BLaER1 treated with 17β-estradiol and CSF1 and Interleukin-3, amounts not matched to agents 10 nM and 100 nM (cell line): Measurements from ENCODE around the gene PHOSPHO1.

Source experiments
- H3K27ac ChIP-seq, 11 experiments: shearing (Covaris generic); formaldehyde crosslinking; 2 replicates each; pipeline ENCODE4 v1.8.1; 2022
- H3K27me3 ChIP-seq, 11 experiments: shearing (Covaris generic); formaldehyde crosslinking; 2 replicates each; pipeline ENCODE4 v1.8.1; 2022
- H3K36me3 ChIP-seq, 11 experiments: shearing (Covaris generic); formaldehyde crosslinking; 2 replicates each; pipeline ENCODE4 v1.8.1; 2022
- H3K4me1 ChIP-seq, 10 experiments: shearing (Covaris generic); formaldehyde crosslinking; 2 replicates each; pipeline ENCODE4 v1.8.1; 2022
- H3K4me2 ChIP-seq, 11 experiments: shearing (Covaris generic); formaldehyde crosslinking; 2 replicates each; pipeline ENCODE4 v1.8.1; 2022
- H3K4me3 ChIP-seq, 10 experiments: shearing (Covaris generic); formaldehyde crosslinking; 2 replicates each; pipeline ENCODE4 v1.8.1; 2022
- H3K9ac ChIP-seq, 11 experiments: shearing (Covaris generic); formaldehyde crosslinking; 2 replicates each; pipeline ENCODE4 v1.8.1; 2022
- H3K9me3 ChIP-seq, 11 experiments: shearing (Covaris generic); formaldehyde crosslinking; replicated peaks in 1 of 11; 2 replicates each; pipeline ENCODE4 v1.8.1; 2022
- H4K20me1 ChIP-seq, 11 experiments: shearing (Covaris generic); formaldehyde crosslinking; 2 replicates each; pipeline ENCODE4 v1.8.1; 2022
- Cebpa-rat ChIP-seq, 11 experiments: shearing (Covaris generic); IDR thresholded peaks; 2 replicates each; pipeline ENCODE4 v1.8.1; 2022

The PHOSPHO1 gene

GRCh38 chr17:49204516-49204915, 26.1 kb downstream of the PHOSPHO1 start:
- Histone ChIP-seq H4K20me1 (no peaks in the 10 kb centered on the region), H3K9ac (no peak overlapping the region), H3K9me3 (peaks cover 0 to 3% (median 0%) of the 10 kb centered on the region in 11 experiments; a peak in 1 of 22 replicates), H3K4me3 (no peak overlapping the region), H3K27ac (no peak overlapping the region), H3K4me2 (peak overlapping the region in 7 of 11 experiments; percentile 15 to 60 (median 40); a peak in 6 of 22 replicates), H3K27me3 (no peaks in the 10 kb centered on the region), H3K4me1 (peaks cover 23 to 50% (median 32%) of the 10 kb centered on the region in 10 experiments), H3K36me3 (no peaks in the 10 kb centered on the region)
- TF ChIP-seq Cebpa-rat (IDR thresholded peaks at IDR 0.05) = no peak

DNA sequence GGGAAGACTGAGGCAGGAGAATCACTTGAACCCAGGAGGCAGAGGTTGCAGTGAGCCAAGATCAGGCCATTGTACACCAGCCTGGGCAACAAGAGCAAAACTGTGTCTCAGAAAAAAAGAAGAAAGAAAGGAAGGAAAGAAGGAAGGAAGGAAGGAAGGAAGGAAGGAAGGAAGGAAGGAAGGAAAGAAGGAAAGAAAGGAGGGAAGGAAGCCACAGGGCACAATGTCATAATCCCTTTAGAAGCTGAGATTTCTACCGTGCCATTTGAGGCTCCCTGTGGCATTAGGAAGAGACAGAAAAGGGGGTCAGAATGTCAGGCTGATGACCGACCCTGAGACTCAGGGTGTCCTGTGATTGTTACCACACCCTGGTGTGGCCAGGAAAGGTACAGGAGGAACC, 26.8 kb downstream of the PHOSPHO1 start:
- TF ChIP-seq Cebpa-rat (IDR thresholded peaks at IDR 0.05) = no peak
- Histone ChIP-seq H3K4me2 (peak overlapping the region in 10 of 11 experiments; percentile 15 to 60 (median 39); a peak in 12 of 22 replicates), H3K4me3 (no peak overlapping the region), H3K9ac (no peak overlapping the region), H3K9me3 (peaks cover 0 to 3% (median 0%) of the 10 kb centered on the region in 11 experiments; a peak in 1 of 22 replicates), H4K20me1 (no peaks in the 10 kb centered on the region), H3K27me3 (no peaks in the 10 kb centered on the region), H3K27ac (no peak overlapping the region), H3K4me1 (peaks cover 16 to 43% (median 25%) of the 10 kb centered on the region in 10 experiments), H3K36me3 (no peaks in the 10 kb centered on the region)

DNA sequence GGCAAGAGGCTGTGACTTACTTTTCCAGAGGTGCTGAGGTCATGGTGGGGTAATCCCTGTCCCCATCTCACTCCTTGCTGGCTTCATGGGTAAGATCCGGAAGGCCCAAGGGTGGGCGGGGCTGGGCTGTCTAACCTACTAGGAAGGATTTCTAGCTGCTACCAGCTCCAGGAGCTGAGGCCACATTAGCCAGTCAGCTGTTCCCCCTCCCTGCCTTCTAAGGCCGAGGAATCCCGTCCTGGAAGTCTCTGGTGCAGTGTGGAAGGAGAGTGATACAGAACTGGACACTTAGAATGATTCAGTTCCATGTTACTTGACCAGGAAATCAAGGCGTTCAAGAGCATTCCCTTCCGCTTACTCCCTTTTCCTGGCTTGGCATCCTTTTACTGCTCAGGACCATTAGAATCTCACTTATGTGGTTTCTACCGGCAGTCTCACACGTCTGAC, 29.1 kb downstream of the PHOSPHO1 start:
- no peaks in the 10 kb centered on the region for H3K36me3 ChIP-seq
- H3K4me2 ChIP-seq = no peak overlapping the region
- H3K4me1 ChIP-seq = peaks cover 12 to 26% (median 20%) of the 10 kb centered on the region in 10 experiments; a peak in 19 of 20 replicates
- peaks cover 0 to 3% (median 0%) of the 10 kb centered on the region in 11 experiments; a peak in 1 of 22 replicates for H3K9me3 ChIP-seq
- H3K4me3 ChIP-seq = no peak overlapping the region
- no peaks in the 10 kb centered on the region for H4K20me1 ChIP-seq
- no peak overlapping the region for H3K9ac ChIP-seq
- TF ChIP-seq Cebpa-rat (IDR thresholded peaks at IDR 0.05) = no peak
- H3K27ac ChIP-seq = no peak overlapping the region
- H3K27me3 ChIP-seq = no peaks in the 10 kb centered on the region

DNA sequence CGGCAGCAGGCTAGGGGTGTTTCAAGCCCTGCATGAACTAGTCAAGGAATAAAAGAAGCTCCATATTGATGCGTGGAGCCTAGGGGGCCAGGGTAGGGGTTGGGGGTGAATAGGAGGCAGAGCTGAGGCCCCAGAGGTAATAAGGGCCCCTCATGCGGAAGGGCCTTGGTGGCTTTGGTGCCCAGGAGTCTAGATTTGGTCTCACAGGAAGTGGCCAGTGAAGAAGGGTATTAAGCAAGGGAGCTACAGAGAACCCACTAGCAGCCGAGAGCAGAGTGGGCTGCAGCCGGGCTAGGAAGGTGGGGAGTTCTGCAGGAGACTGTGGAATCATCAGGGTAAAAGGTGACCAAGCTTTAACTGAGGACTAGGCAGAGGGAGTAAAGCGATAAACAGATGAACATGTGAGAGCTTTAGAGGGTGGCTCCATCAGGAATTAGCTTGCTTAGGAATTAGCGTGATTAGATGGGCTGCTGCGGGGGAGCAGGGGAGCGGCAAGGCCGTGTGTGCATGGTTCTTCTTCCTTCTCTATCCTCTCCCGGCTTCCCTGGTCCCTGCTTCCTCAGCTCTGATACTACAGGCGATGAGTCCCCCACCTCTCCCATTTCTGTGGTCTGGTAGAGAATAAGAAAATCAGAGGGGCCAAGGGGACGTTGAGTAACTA, 30.0 kb downstream of the PHOSPHO1 start:
- H3K36me3 ChIP-seq = no peaks in the 10 kb centered on the region
- H3K4me2 ChIP-seq = peak overlapping the region; percentile 14 to 79 (median 53); a peak in 19 of 22 replicates
- no peaks in the 10 kb centered on the region for H4K20me1 ChIP-seq
- no peak overlapping the region for H3K4me3 ChIP-seq
- no peak overlapping the region for H3K27ac ChIP-seq
- H3K4me1 ChIP-seq = peaks cover 13 to 33% (median 22%) of the 10 kb centered on the region in 10 experiments; a peak in 19 of 20 replicates
- H3K9me3 ChIP-seq = peaks cover 0 to 3% (median 0%) of the 10 kb centered on the region in 11 experiments; a peak in 1 of 22 replicates
- TF ChIP-seq Cebpa-rat (IDR thresholded peaks at IDR 0.05) = no peak
- no peak overlapping the region; a peak in 1 of 22 replicates for H3K9ac ChIP-seq
- H3K27me3 ChIP-seq = no peaks in the 10 kb centered on the region

DNA sequence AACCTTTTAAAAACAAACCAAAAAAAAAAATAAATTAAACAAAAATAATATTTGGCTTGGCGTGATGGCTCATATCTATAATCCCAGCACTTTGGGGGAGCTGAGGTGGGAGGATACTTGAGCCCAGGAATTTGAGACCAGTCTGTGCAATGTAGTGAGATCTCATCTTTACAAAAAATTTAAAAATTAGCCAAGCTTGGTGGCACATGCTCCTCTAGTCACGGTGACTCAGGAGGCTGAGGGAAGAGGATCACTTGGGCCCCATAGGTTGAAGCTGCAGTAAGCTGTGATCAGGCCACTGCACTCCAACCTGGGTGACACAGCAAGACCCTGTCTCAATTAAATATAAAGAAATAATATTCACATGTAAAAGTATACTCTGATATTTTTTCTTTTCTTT, 32.4 kb downstream of the PHOSPHO1 start:
- no peak overlapping the region for H3K27ac ChIP-seq
- no peak overlapping the region for H3K4me2 ChIP-seq
- H3K4me3 ChIP-seq = no peak overlapping the region
- no peaks in the 10 kb centered on the region for H3K36me3 ChIP-seq
- peaks cover 0 to 2% (median 0%) of the 10 kb centered on the region in 11 experiments; a peak in 1 of 22 replicates for H3K9me3 ChIP-seq
- no peak overlapping the region for H3K9ac ChIP-seq
- H3K27me3 ChIP-seq = no peaks in the 10 kb centered on the region
- TF ChIP-seq Cebpa-rat (IDR thresholded peaks at IDR 0.05) = no peak
- peaks cover 27 to 37% (median 31%) of the 10 kb centered on the region in 10 experiments for H3K4me1 ChIP-seq
- H4K20me1 ChIP-seq = no peaks in the 10 kb centered on the region

GRCh38 chr17:49197346-49197998, 33.1 kb downstream of the PHOSPHO1 start:
- no peak overlapping the region for H3K4me2 ChIP-seq
- H4K20me1 ChIP-seq = no peaks in the 10 kb centered on the region
- H3K4me3 ChIP-seq = no peak overlapping the region
- no peak for TF ChIP-seq Cebpa-rat (IDR thresholded peaks at IDR 0.05)
- H3K9ac ChIP-seq = no peak overlapping the region
- no peaks in the 10 kb centered on the region; a peak in 1 of 22 replicates for H3K9me3 ChIP-seq
- no peak overlapping the region for H3K27ac ChIP-seq
- H3K36me3 ChIP-seq = no peaks in the 10 kb centered on the region
- H3K27me3 ChIP-seq = no peaks in the 10 kb centered on the region
- H3K4me1 ChIP-seq = peaks cover 27 to 38% (median 34%) of the 10 kb centered on the region in 10 experiments

GRCh38 chr17:49196520-49196919, 34.1 kb downstream of the PHOSPHO1 start:
- H3K9ac ChIP-seq = no peak overlapping the region
- TF ChIP-seq Cebpa-rat (IDR thresholded peaks at IDR 0.05) = no peak
- H3K27ac ChIP-seq = no peak overlapping the region
- H3K4me2 ChIP-seq = peak overlapping the region in 1 of 11 experiments; percentile 31; a peak in 1 of 22 replicates
- H3K4me3 ChIP-seq = no peak overlapping the region
- no peaks in the 10 kb centered on the region for H3K27me3 ChIP-seq
- peaks cover 27 to 38% (median 34%) of the 10 kb centered on the region in 10 experiments for H3K4me1 ChIP-seq
- H3K36me3 ChIP-seq = no peaks in the 10 kb centered on the region
- H3K9me3 ChIP-seq = no peaks in the 10 kb centered on the region
- H4K20me1 ChIP-seq = no peaks in the 10 kb centered on the region

- no peaks in the 10 kb centered on the region for H3K9me3 ChIP-seq
- H3K27me3 ChIP-seq = no peaks in the 10 kb centered on the region
- no peak for TF ChIP-seq Cebpa-rat (IDR thresholded peaks at IDR 0.05)
- no peak overlapping the region for H3K9ac ChIP-seq
- no peak overlapping the region for H3K27ac ChIP-seq
- H3K4me2 ChIP-seq = peak overlapping the region in 6 of 11 experiments; percentile 3 to 91 (median 85); a peak in 7 of 22 replicates
- H3K36me3 ChIP-seq = no peaks in the 10 kb centered on the region
- no peak overlapping the region for H3K4me3 ChIP-seq
- peaks cover 26 to 39% (median 34%) of the 10 kb centered on the region in 10 experiments for H3K4me1 ChIP-seq
- no peaks in the 10 kb centered on the region for H4K20me1 ChIP-seq
Measured at GRCh38 chr17:49195751-49196150, 34.8 kb downstream of the PHOSPHO1 start.

- Histone ChIP-seq H3K9ac (peak overlapping the region in 9 of 11 experiments; percentile 3 to 98 (median 85); a peak in 12 of 22 replicates), H3K9me3 (no peaks in the 10 kb centered on the region), H3K27ac (peak overlapping the region in 9 of 11 experiments; percentile 47 to 99 (median 94); a peak in 16 of 22 replicates), H3K36me3 (no peaks in the 10 kb centered on the region), H3K4me2 (peak overlapping the region; percentile 83 to 93 (median 89)), H4K20me1 (no peaks in the 10 kb centered on the region), H3K4me1 (peaks cover 21 to 38% (median 30%) of the 10 kb centered on the region in 10 experiments), H3K27me3 (no peaks in the 10 kb centered on the region), H3K4me3 (peak overlapping the region in 7 of 10 experiments; percentile 67 to 82 (median 76); a peak in 10 of 20 replicates)
- 0 out of 22 replicates have a peak, but pooled peaks of 1 of the 11 experiments have one; percentile 4 for TF ChIP-seq Cebpa-rat (IDR thresholded peaks at IDR 0.05)
Measured at GRCh38 chr17:49194297-49194607, 36.3 kb downstream of the PHOSPHO1 start.
